ENCODE data around the gene ADGRA3.
"Not testable (repeated sequence)": the region's sequence is repeated elsewhere in the genome, so short reads cannot be mapped to it uniquely, and the experiment has no call there.

Gene ADGRA3

GRCh38 chr4:22440999-22441398 is 74.9 kb downstream of the ADGRA3 start:
- no peak for DNase-seq (ENCODE audit: low read depth)

- DNase-seq (ENCODE audit: low read depth): no peak
Observed at GRCh38 chr4:22439947-22440346, 75.9 kb downstream of the ADGRA3 start.

GRCh38 chr4:22435652-22436051 is 80.2 kb downstream of the ADGRA3 start:
- DNase-seq (ENCODE audit: low read depth): no peak

- no peak for DNase-seq (ENCODE audit: low read depth)
Observed at GRCh38 chr4:22434895-22435294, 81.0 kb downstream of the ADGRA3 start.

GRCh38 chr4:22430626-22431025 is 85.2 kb downstream of the ADGRA3 start:
- no peak for DNase-seq (ENCODE audit: low read depth)

GRCh38 chr4:22428441-22428840 is 87.4 kb downstream of the ADGRA3 start:
- DNase-seq (ENCODE audit: low read depth): no peak

GRCh38 chr4:22427675-22428074 is 88.2 kb downstream of the ADGRA3 start:
- DNase-seq (ENCODE audit: low read depth): no peak

GRCh38 chr4:22420291-22420690 is 95.6 kb downstream of the ADGRA3 start:
- no peak for DNase-seq (ENCODE audit: low read depth)

- no peak for DNase-seq (ENCODE audit: low read depth)
Observed at GRCh38 chr4:22417408-22417807, 98.5 kb downstream of the ADGRA3 start.

GRCh38 chr4:22416403-22416802 is 99.5 kb downstream of the ADGRA3 start:
- DNase-seq (ENCODE audit: low read depth): no peak

GRCh38 chr4:22414833-22415232 is 101.0 kb downstream of the ADGRA3 start:
- no peak for DNase-seq (ENCODE audit: low read depth)

GRCh38 chr4:22413471-22413870 is 102.4 kb downstream of the ADGRA3 start:
- no peak for DNase-seq (ENCODE audit: low read depth)

GRCh38 chr4:22412013-22412412 is 103.9 kb downstream of the ADGRA3 start:
- no peak for DNase-seq (ENCODE audit: low read depth)

- DNase-seq (ENCODE audit: low read depth): no peak
Observed at GRCh38 chr4:22410645-22411247, 105.1 kb downstream of the ADGRA3 start.

- no peak for DNase-seq (ENCODE audit: low read depth)
Observed at GRCh38 chr4:22408474-22408873, 107.4 kb downstream of the ADGRA3 start.

- no peak for DNase-seq (ENCODE audit: low read depth)
Observed at GRCh38 chr4:22407361-22407760, 108.5 kb downstream of the ADGRA3 start.

- no peak for DNase-seq (ENCODE audit: low read depth)
Observed at GRCh38 chr4:22398671-22399070, 117.2 kb downstream of the ADGRA3 start.

- DNase-seq (ENCODE audit: low read depth): no peak
Observed at GRCh38 chr4:22391551-22391950, 124.3 kb downstream of the ADGRA3 start.

GRCh38 chr4:22389240-22389870 is 126.5 kb downstream of the ADGRA3 start:
- no peak for DNase-seq (ENCODE audit: low read depth)

- no peak for DNase-seq (ENCODE audit: low read depth)
Observed at GRCh38 chr4:22385611-22386011, 130.3 kb downstream of the ADGRA3 start.

GRCh38 chr4:22384154-22384553 is 131.7 kb downstream of the ADGRA3 start:
- no peak for DNase-seq (ENCODE audit: low read depth)

GRCh38 chr4:22382216-22382615 is 133.7 kb downstream of the ADGRA3 start:
- DNase-seq (ENCODE audit: low read depth): not testable (repeated sequence)

GRCh38 chr4:22372986-22373385 is 142.9 kb downstream of the ADGRA3 start:
- DNase-seq (ENCODE audit: low read depth): no peak

- DNase-seq (ENCODE audit: low read depth): no peak
Observed at GRCh38 chr4:22369901-22370562, 145.8 kb downstream of the ADGRA3 start.
